Activated T-helper 2 cell treated with anti-CD3 and anti-CD28 coated beads, Interferon-gamma antibody, Interleukin-2, Interleukin-4, amounts not matched to agents 10 μg/mL and 5 μg/mL and 100 μg/mL, durations not matched to agents 14 hours and 24 hours and 36 hours (primary cell): ENCODE measurements around the gene OR13A1. TPM values are rescaled to one million over a fixed set of nuclear protein-coding genes. Genes with fewer than 3 reads are reported as not detected.
"Not testable (repeated sequence)": the region's sequence is repeated elsewhere in the genome, so short reads cannot be mapped to it uniquely, and the experiment has no call there.

Experiments
- DNase-seq: peaks from one replicate; pipeline ENCODE4 v3.0.0; 2021; ENCODE audit warnings: low spot score
- H3K27ac Mint-ChIP-seq: one replicate; pipeline ENCODE4 v1.8.0; 2021; ENCODE audit warnings: mixed read lengths
- H3K27me3 Mint-ChIP-seq: one replicate; pipeline ENCODE4 v1.8.0; 2021; ENCODE audit warnings: low read depth, mixed read lengths
- H3K36me3 Mint-ChIP-seq: one replicate; pipeline ENCODE4 v1.8.0; 2021; ENCODE audit warnings: low read depth, mixed read lengths
- H3K4me1 Mint-ChIP-seq: one replicate; pipeline ENCODE4 v1.8.0; 2021; ENCODE audit warnings: low read depth, mixed read lengths
- H3K4me3 Mint-ChIP-seq: one replicate; pipeline ENCODE4 v1.8.0; 2021; ENCODE audit warnings: low read depth, mild to moderate bottlenecking, moderate library complexity, mixed read lengths
- H3K9me3 Mint-ChIP-seq: one replicate; pipeline ENCODE4 v1.8.0; 2021; ENCODE audit warnings: mixed read lengths
- intact Hi-C: fragments of 100-400 bp; cut with micrococcal nuclease; formaldehyde crosslinking; loops from one replicate; pipeline ENCODE4 v1.15.1; 2023
- total RNA-seq: library from RNA; stranded (reverse); gene quantifications from 2 replicates; pipeline ENCODE4 v1.2.3, GENCODE V29; 2022

OR13A1 gene
- total RNA-seq, 1 donor from 2014 or later: not detected

DNA sequence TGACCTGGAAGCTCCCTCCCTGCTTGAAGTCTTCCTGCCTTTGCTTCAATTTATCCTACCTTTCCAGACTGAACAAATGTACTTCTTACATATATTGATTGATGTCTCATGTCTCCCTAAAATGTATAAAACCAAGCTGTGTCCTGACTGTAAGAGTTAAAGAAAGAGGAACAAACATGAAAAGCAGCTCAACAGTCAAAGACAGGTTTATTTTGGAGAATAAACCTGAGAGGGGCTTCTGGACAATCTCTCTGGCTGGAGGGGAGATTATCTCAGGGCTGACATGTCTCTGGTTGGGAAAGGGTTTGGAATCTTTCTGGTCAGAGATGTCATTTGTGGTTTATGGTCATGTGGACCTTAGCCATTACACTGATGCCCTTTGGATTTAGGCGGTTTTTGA is 41.0 kb downstream of the OR13A1 start:
- H3K9me3 Mint-ChIP-seq: no peaks in the 10 kb centered on the region
- peaks cover 16% of the 10 kb centered on the region for H3K27me3 Mint-ChIP-seq
- no peaks in the 10 kb centered on the region for H3K36me3 Mint-ChIP-seq
- no peak for DNase-seq
- no peaks in the 10 kb centered on the region for H3K4me1 Mint-ChIP-seq
- H3K4me3 Mint-ChIP-seq: no peak overlapping the region
- H3K27ac Mint-ChIP-seq: no peak overlapping the region
- intact Hi-C loops: no loop called here

- H3K27ac Mint-ChIP-seq, H3K36me3 Mint-ChIP-seq, DNase-seq, H3K4me3 Mint-ChIP-seq, intact Hi-C loops, H3K4me1 Mint-ChIP-seq, H3K9me3 Mint-ChIP-seq: not testable (repeated sequence)
- H3K27me3 Mint-ChIP-seq: peaks cover 31% of the 10 kb centered on the region
These were observed 47.6 kb downstream of the OR13A1 start for GRCh38 chr10:45267777-45268176.

DNA sequence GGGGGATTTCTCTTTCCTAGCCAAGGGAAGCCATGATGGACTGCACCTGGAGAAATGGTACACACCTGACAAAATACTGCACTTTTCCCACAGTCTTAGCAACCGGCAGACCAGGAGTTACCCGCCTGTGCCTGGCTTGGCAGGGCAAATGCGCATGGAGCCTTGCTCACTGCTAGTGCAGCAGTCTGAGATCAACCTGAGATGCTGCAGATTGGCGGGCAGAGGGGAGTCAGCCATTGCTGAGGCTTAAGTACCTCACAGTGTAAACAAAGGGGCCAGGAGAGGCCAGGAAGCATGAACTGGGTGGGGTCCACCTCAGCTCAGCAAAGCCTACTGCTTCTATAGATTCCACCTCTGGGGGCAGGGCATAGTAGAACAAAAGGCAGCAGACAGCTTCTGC is 49.4 kb downstream of the OR13A1 start:
- intact Hi-C loops: no loop called here
- Mint-ChIP-seq H3K4me3 (no peak overlapping the region), H3K27me3 (peaks cover 34% of the 10 kb centered on the region), H3K27ac (no peak overlapping the region), H3K9me3 (no peaks in the 10 kb centered on the region), H3K4me1 (no peaks in the 10 kb centered on the region), H3K36me3 (no peaks in the 10 kb centered on the region)
- DNase-seq: no peak

- no peak overlapping the region for H3K27ac Mint-ChIP-seq
- DNase-seq: no peak
- H3K9me3 Mint-ChIP-seq: no peaks in the 10 kb centered on the region
- H3K27me3 Mint-ChIP-seq: peaks cover 14% of the 10 kb centered on the region
- no peaks in the 10 kb centered on the region for H3K4me1 Mint-ChIP-seq
- H3K4me3 Mint-ChIP-seq: no peak overlapping the region
- intact Hi-C loops: no loop called here
- no peaks in the 10 kb centered on the region for H3K36me3 Mint-ChIP-seq
These were observed 53.5 kb downstream of the OR13A1 start for GRCh38 chr10:45261946-45262345.

DNA sequence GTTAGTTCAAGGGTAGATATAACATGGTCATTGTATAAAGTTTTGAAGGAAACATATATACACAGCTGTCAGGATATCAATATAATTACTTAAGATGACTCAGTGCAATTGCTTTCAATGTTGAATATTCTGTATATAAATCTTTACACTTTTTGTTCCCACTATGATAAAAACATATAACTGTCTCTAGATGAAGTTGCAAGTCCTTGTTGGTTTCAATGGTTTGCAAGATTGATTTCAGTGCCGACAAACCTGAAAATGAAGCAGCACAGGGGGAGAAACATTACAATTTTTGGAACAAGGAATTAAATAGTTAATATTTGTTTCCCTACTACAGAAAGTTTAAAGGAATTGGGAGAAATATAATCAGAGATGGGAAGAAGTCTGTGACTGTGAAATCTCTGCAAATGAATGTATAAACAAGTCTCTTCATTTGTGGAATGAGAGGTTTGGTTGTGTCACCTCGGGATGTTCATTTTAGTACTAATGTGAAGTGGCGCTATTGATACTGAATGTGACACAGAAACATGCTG is 54.1 kb downstream of the OR13A1 start:
- no peaks in the 10 kb centered on the region for H3K36me3 Mint-ChIP-seq
- H3K4me3 Mint-ChIP-seq: no peak overlapping the region
- no peaks in the 10 kb centered on the region for H3K9me3 Mint-ChIP-seq
- intact Hi-C loops: no loop called here
- no peak overlapping the region for H3K27ac Mint-ChIP-seq
- DNase-seq: no peak
- peaks cover 12% of the 10 kb centered on the region for H3K27me3 Mint-ChIP-seq
- no peaks in the 10 kb centered on the region for H3K4me1 Mint-ChIP-seq

DNA sequence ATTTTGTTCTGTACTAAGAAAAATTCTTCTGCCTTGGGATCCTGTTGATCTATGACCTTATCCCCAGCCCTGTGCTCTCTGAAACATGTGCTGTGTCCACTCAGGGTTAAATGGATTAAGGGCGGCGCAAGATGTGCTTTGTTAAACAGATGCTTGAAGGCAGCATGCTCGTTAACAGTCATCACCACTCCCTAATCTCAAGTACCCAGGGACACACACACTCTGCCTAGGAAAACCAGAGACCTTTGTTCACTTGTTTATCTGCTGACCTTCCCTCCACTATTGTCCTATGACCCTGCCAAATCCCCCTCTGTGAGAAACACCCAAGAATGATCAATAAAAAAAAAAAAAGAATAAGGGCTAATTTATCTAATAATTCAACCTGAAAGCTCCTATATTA is 54.8 kb downstream of the OR13A1 start:
- H3K27ac Mint-ChIP-seq, H3K36me3 Mint-ChIP-seq, intact Hi-C loops, H3K4me1 Mint-ChIP-seq, H3K4me3 Mint-ChIP-seq, DNase-seq, H3K9me3 Mint-ChIP-seq: not testable (repeated sequence)
- H3K27me3 Mint-ChIP-seq: peaks cover 12% of the 10 kb centered on the region

GRCh38 chr10:45259786-45260495 is 55.5 kb downstream of the OR13A1 start:
- not testable (repeated sequence) for H3K9me3 Mint-ChIP-seq, H3K27ac Mint-ChIP-seq, H3K4me1 Mint-ChIP-seq, H3K36me3 Mint-ChIP-seq, H3K4me3 Mint-ChIP-seq, DNase-seq
- intact Hi-C loops: loop anchor here (10.0 kb wide), 1 partner anchor 205 kb away; no protein-coding TSS in a partner anchor
- peaks cover 12% of the 10 kb centered on the region for H3K27me3 Mint-ChIP-seq

DNA sequence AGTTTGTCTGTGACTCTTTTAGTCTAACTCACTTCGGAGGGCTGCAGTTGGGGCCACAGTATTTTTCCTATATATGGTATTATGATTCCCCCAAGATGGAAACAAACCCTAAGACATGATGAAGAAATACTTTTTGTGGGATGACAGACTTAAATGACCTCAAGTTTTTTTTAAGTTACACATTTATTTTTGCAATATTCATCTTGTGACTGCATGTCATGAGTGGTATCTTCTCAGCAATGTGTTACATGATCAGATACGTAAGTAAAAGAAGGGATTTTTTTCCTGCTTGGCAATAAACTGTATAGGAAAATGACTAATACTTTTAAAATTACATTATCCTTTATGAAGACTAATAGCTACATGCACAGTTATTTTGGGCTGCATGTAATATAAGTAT is 57.8 kb downstream of the OR13A1 start:
- H3K27ac Mint-ChIP-seq: no peak overlapping the region
- H3K4me3 Mint-ChIP-seq: no peak overlapping the region
- H3K36me3 Mint-ChIP-seq: no peaks in the 10 kb centered on the region
- no peaks in the 10 kb centered on the region for H3K4me1 Mint-ChIP-seq
- intact Hi-C loops: loop anchor here (10.0 kb wide), 1 partner anchor 207 kb away; no protein-coding TSS in a partner anchor
- H3K27me3 Mint-ChIP-seq: peaks cover 13% of the 10 kb centered on the region
- H3K9me3 Mint-ChIP-seq: no peaks in the 10 kb centered on the region
- no peak for DNase-seq

DNA sequence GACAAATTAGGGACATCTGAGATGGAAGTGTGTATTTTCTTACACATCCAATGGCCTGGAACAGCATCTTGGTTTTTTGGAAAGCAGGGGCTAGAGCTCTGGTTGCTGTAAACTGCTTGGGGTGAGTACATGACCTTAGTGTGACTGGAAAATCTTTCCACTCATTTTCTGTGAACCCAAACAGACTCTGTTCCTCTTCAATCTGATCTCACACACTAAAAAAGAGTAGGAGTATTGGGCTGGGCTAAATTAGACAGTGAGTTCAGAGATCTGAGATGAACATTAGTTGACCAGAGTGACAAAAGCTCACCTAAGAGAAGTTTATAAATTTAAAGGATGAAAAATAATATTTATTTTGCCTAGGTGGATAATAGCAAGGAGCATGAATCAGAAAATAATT is 59.2 kb downstream of the OR13A1 start:
- no peak overlapping the region for H3K4me3 Mint-ChIP-seq
- intact Hi-C loops: loop anchor here (10.0 kb wide), 1 partner anchor 209 kb away; no protein-coding TSS in a partner anchor
- no peak overlapping the region for H3K27ac Mint-ChIP-seq
- no peaks in the 10 kb centered on the region for H3K9me3 Mint-ChIP-seq
- no peaks in the 10 kb centered on the region for H3K36me3 Mint-ChIP-seq
- no peaks in the 10 kb centered on the region for H3K4me1 Mint-ChIP-seq
- H3K27me3 Mint-ChIP-seq: peaks cover 7% of the 10 kb centered on the region
- no peak for DNase-seq

DNA sequence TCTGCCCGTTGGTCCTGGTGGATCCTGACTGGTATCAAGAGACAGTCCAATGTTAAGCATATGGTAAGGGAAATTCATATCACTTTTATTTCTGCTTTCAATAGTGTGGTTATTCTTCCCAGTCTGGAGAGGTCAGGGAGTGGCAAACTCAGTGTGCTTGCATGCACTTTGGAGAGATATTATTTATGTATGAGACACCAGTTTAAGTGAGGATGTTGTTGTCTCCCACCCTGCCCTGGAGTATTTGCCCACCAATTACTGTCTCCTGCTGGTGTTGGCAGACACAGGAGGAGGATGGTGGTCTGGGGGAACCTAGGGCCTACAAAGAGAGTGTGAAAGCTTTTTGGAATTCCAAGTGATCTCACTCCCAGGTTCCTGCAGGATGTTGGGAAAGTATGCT is 59.7 kb downstream of the OR13A1 start:
- Mint-ChIP-seq H3K4me1 (no peaks in the 10 kb centered on the region), H3K36me3 (no peaks in the 10 kb centered on the region), H3K27ac (no peak overlapping the region), H3K9me3 (no peaks in the 10 kb centered on the region), H3K27me3 (peaks cover 8% of the 10 kb centered on the region), H3K4me3 (no peak overlapping the region)
- intact Hi-C loops: loop anchor here (10.0 kb wide), 1 partner anchor 209 kb away; no protein-coding TSS in a partner anchor
- DNase-seq: no peak

DNA sequence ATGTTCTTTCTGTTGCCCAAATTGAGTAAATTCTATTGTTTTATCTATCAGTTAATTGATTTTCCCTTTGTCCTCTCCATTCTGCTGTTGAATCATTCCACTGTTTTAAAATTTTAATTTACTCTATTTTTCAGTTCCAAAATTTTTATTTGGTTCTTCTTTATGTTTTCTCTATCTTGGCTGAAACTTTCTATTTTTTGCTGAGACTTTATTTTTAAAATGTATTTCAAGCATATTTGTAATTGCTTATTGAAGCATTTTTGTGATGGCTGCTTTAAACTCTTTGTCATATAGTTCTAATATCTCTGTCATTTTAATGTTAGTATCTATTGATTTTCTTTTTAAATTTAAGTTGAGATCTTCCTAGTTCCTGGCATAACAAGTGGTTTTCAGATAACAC is 60.5 kb downstream of the OR13A1 start:
- peaks cover 8% of the 10 kb centered on the region for H3K27me3 Mint-ChIP-seq
- no peak overlapping the region for H3K27ac Mint-ChIP-seq
- no peaks in the 10 kb centered on the region for H3K9me3 Mint-ChIP-seq
- intact Hi-C loops: loop anchor here (10.0 kb wide), 1 partner anchor 210 kb away; no protein-coding TSS in a partner anchor
- no peaks in the 10 kb centered on the region for H3K36me3 Mint-ChIP-seq
- H3K4me1 Mint-ChIP-seq: peaks cover 4% of the 10 kb centered on the region
- no peak overlapping the region for H3K4me3 Mint-ChIP-seq
- DNase-seq: no peak

DNA sequence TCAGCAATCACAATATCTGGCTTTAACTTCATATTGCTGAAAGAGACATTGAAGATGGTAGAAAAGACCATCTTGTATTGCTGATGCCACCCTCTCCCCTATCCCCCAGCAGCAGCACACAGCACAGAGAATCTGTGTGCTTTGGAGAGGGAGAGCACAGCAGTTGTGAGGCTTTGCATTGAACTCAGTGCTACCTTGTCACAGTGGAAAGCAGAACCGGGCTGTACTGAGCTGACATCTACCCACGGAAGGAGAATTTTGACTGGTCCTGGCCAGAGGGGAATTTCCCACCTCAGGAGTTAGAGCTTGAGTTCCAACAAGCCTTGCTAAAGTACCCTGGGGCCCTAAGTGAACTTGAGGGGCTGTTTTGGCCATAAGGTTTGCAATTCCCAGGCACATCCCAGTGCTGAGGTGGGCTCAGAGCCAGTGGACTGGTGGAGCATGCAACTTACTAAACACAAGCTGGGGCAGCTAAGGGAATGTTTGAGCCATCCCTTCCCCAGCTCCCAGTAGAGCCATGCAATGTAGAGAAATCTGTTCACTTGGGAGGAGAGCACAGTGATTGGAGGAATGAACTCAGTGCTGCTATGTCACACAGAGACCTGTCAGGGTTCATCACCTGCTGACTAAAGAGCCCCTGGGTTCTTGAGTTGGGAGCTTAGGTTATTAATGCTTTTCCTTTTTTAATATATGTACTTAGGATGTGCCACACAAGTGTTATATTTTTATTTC is 62.1 kb downstream of the OR13A1 start:
- Mint-ChIP-seq H3K4me1 (peaks cover 4% of the 10 kb centered on the region), H3K27ac (no peak overlapping the region), H3K4me3 (no peak overlapping the region), H3K36me3 (no peaks in the 10 kb centered on the region), H3K9me3 (no peaks in the 10 kb centered on the region), H3K27me3 (peaks cover 15% of the 10 kb centered on the region)
- DNase-seq: no peak
- intact Hi-C loops: loop anchor here (10.0 kb wide), 1 partner anchor 211 kb away; no protein-coding TSS in a partner anchor
